ENCODE data around the gene COL27A1.

Gene COL27A1

GRCh38 chr9:114166103-114166470 lies 10.8 kb downstream of the COL27A1 start:
- no peak for TF ChIP-seq CTCF (conservative IDR thresholded peaks at IDR 0.05; ENCODE audit: low read depth, low read length)
- H3K4me3 ChIP-seq (ENCODE audit: low read depth, low read length) = no peak overlapping the region
- DNase-seq (ENCODE audit: low read depth) = no peak

- H3K4me3 ChIP-seq (ENCODE audit: low read depth, low read length) = no peak overlapping the region
- DNase-seq (ENCODE audit: low read depth) = no peak
- no peak for TF ChIP-seq CTCF (conservative IDR thresholded peaks at IDR 0.05; ENCODE audit: low read depth, low read length)
These were observed 11.6 kb downstream of the COL27A1 start for GRCh38 chr9:114166614-114167572.

GRCh38 chr9:114167591-114168091 lies 12.3 kb downstream of the COL27A1 start:
- no peak for TF ChIP-seq CTCF (conservative IDR thresholded peaks at IDR 0.05; ENCODE audit: low read depth, low read length)
- no peak for DNase-seq (ENCODE audit: low read depth)
- H3K4me3 ChIP-seq (ENCODE audit: low read depth, low read length) = no peak overlapping the region

DNA sequence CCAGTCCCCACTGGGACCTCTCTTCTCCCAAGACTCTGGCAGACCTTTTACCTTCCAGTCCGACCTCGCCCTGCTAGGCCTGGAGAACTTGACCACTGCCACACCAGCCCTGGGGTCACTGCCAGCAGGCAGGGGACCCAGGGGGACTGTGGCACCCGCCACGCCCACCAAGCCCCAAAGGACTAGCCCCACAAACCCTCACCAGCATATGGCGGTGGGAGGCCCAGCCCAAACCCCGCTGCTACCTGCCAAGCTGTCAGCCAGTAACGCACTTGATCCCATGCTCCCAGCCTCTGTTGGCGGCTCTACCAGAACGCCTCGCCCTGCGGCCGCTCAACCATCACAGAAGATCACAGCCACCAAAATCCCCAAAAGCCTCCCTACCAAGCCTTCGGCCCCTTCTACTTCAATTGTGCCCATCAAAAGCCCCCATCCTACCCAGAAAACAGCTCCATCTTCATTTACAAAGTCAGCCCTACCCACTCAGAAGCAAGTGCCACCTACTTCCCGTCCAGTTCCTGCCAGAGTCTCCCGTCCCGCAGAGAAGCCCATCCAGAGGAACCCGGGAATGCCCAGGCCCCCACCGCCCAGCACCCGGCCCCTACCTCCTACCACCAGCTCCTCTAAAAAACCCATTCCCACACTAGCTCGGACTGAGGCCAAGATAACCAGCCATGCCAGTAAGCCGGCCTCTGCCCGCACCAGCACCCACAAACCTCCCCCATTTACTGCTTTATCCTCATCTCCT lies 13.1 kb downstream of the COL27A1 start:
- DNase-seq (ENCODE audit: low read depth) = no peak
- H3K4me3 ChIP-seq (ENCODE audit: low read depth, low read length) = no peak overlapping the region
- no peak for TF ChIP-seq CTCF (conservative IDR thresholded peaks at IDR 0.05; ENCODE audit: low read depth, low read length)

DNA sequence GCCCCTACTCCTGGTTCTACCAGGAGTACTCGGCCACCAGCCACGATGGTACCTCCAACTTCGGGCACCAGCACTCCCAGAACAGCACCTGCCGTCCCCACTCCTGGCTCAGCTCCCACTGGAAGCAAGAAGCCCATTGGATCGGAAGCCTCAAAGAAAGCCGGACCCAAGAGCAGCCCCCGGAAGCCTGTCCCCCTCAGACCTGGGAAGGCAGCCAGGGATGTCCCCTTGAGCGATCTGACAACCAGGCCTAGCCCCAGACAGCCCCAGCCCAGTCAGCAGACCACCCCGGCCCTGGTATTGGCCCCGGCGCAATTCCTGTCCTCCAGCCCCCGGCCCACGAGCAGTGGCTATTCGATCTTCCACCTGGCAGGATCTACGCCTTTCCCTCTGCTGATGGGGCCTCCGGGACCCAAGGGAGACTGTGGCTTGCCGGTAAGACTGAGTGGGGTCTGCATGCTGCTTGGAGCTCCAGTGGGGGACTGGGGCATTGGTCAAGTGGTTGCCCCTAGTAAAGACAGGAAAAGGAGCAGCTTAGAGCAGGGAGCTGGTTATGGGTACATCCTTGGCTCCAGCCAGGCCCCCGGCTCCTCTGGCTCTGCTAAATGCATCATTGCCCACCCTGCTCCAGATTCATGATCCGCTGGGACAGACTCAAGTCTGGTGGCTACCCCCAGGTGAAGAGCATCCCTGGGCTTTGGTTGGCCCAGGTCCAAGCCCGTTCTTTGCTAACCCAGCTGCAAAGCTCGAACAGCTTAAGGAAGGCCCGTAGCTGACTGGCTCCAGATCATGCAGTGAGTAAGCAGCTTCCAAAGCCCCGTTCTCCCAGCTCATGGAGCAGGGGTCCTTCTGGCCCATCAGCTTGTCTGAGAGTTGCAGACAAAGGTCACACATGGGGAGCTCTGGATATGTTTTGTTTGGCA lies 14.0 kb downstream of the COL27A1 start:
- peak; percentile 90 for DNase-seq (ENCODE audit: low read depth)
- no peak for TF ChIP-seq CTCF (conservative IDR thresholded peaks at IDR 0.05; ENCODE audit: low read depth, low read length)
- H3K4me3 ChIP-seq (ENCODE audit: low read depth, low read length) = no peak overlapping the region

- H3K4me3 ChIP-seq (ENCODE audit: low read depth, low read length) = no peak overlapping the region
- no peak for TF ChIP-seq CTCF (conservative IDR thresholded peaks at IDR 0.05; ENCODE audit: low read depth, low read length)
- DNase-seq (ENCODE audit: low read depth) = peak; percentile 25
These were observed 14.8 kb downstream of the COL27A1 start for GRCh38 chr9:114169952-114170770.
